Measurements from ENCODE around the gene APOM.

APOM gene

DNA sequence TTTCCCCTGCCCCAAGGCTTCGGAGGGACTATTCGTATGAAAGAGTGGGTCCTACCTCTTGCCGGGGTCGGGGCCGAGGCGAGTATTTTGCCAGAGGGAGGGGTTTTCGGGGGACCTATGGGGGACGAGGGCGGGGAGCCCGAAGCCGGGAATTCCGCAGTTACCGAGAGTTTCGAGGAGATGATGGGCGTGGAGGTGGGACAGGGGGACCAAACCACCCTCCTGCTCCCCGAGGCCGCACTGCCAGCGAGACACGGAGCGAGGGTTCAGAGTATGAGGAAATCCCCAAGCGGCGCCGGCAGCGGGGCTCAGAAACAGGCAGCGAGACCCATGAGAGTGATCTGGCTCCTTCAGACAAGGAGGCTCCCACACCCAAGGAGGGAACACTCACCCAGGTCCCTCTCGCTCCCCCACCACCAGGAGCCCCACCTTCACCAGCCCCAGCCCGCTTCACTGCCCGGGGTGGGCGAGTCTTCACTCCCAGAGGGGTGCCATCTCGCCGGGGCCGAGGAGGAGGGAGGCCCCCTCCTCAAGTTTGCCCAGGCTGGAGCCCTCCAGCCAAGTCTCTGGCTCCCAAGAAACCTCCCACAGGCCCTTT is 23.9 kb upstream of the APOM start:
- no peak for DNase-seq

DNA sequence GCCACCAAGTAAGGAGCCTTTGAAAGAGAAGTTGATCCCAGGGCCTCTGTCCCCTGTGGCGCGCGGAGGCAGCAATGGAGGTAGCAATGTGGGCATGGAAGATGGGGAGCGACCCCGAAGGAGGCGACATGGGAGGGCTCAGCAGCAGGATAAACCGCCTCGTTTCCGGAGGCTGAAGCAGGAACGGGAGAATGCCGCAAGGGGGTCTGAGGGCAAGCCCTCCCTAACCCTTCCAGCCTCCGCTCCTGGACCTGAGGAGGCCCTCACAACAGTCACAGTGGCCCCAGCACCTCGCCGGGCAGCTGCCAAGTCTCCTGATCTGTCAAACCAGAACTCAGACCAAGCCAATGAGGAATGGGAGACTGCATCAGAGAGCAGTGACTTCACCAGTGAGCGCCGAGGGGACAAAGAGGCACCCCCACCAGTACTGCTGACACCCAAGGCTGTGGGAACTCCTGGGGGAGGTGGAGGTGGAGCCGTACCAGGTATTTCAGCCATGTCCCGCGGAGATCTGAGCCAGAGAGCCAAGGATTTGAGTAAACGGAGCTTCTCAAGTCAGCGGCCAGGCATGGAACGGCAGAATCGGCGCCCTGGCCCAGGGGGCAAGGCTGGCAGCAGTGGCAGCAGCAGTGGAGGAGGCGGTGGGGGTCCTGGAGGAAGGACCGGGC is 23.3 kb upstream of the APOM start:
- DNase-seq, result no peak

DNA sequence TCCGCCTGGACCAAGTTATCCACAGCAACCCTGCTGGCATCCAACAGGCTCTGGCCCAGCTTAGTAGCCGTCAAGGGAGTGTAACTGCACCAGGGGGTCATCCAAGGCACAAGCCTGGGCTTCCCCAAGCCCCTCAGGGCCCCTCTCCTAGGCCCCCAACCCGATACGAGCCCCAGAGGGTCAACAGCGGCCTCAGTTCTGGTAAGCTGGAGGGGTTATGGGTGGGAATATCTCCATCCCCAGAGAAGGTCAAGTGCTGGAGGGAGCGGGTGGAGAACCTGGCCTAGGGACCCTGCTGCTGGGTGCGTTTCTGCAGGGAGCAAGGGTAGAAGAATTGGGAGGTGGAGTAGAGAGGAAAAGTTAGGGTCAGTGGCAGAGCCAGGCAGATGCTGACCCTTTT is 22.2 kb upstream of the APOM start:
- DNase-seq, result no peak

DNA sequence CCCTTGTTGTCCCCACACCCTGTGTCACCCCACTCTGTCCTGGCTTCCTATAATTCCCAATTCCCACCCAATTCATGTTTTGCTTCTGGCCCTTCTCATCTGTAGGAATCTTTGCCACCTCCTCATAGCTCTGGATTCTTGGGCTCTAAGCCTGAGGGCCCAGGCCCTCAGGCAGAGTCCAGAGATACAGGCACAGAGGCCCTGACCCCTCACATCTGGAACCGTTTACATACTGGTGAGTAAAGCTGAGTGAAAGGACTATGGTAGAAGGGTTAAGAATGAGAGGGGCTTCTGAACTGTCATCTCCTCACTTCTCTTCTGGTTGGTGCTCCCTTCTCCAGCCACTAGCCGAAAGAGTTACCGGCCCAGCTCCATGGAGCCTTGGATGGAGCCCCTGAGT is 21.6 kb upstream of the APOM start:
- DNase-seq, result no peak

DNA sequence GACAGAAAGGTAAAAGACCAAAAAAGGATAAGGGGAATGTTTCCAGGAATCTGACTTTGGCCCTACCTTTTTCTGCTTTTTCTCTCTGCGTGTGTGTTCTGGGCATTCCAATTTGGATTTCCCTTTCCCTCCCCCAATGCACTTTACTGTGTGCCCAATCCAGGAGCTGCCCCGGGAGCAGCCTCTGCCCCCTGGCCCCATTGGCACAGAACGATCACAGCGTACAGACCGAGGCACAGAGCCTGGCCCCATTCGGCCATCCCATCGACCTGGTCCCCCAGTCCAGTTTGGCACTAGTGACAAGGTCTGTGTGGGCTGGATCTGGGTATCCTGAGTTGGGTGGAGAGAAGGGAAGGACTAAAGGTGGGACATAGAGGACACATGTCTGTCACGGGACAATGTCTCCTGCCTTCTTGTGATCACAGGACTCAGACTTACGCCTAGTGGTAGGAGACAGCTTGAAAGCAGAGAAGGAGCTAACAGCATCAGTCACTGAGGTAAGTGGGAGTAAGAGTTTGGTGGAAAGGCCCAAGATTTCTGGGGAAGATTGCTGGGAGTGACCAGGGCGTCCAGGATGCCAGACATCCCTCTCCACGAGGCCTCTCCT is 20.6 kb upstream of the APOM start:
- no peak for DNase-seq

DNA sequence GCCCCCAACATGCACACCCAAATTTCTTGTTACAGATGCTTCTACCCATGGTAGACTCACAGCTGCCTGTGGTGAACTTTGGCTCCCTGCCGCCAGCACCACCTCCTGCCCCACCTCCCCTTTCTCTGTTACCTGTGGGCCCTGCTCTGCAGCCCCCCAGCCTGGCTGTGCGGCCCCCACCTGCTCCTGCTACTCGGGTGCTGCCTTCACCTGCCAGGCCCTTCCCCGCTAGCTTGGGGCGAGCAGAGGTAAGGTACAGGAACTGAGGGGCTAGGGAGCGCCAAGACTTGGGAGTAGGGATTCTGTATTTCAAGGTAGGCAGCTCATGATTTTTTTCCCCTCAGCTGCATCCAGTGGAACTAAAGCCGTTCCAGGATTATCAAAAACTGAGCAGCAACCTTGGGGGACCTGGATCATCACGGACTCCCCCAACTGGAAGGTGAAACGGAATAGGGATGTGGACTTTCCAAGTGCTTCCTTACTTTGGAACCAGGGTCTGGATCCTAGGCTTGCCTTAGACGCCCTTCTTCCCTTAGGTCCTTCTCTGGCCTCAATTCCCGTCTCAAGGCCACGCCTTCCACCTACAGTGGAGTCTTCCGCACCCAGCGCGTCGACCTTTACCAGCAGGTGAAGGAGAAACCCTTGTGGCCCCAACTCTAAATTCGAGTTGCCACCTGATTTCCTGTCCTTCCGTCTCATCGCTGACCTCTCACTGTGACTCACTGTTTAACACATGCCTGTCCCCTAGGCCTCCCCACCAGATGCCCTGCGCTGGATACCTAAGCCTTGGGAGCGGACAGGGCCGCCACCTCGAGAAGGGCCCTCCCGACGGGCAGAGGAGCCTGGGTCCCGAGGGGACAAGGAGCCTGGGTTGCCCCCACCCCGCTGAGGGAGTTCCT is 18.7 kb upstream of the APOM start:
- no peak for DNase-seq

DNA sequence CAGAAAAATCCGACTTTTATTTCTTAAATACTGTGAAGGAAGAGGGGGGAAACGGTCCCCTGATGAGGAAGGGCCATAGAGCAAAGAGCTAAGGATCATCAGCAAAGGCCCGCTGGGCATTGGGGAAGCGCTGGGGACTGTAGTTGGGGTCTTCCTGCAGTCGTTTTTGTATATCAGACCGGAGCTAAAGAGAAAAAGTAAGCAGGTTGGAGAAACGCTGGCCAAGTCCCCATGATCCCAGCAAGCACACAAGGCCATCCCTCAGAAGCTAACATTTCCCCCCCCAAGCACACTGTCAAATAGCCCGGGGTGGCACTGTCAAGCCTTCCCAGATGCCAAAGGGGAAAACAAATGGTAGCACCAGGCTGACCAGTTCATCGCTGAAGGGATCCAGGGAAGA is 16.7 kb upstream of the APOM start:
- DNase-seq, result no peak

DNA sequence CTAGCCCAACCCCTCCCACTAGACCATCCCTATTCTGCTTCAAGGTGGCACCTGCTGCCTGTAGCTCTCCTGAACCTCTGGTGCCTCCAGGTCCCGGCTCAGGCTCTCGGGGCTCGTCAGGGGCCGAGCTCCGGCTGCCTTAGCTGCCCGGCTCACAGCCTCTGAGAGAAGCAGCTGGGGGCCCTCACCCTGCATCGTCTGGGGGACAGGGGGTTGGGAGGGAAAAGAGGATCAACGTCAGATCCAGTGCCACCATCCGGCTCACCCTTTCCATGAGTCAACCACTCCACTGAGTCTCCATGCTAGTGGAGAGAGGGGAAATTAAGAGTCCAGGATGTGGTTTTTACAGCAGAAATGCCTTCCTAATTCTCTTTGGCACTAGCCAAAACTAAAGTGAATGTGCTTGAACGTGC is 16.2 kb upstream of the APOM start:
- no peak for DNase-seq

DNA sequence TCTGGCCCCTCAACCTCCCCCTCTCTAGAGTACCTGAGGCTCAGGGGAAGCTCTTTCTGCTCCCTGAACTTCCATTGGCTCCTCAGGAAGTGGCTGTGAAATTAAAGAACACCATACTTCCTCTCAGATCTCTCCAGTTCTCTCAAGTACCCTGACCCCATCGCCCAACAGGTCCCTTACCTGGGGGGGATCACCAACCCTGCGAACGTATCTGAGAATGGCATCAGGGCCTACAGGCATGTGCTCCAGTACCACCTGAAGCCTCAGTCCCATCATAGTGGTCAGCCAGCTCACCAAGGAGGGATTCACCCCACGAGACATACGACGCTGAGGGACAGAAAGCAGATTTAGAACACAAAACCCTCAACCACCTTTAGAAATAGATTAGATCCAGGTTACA is 15.1 kb upstream of the APOM start:
- DNase-seq, result no peak

DNA sequence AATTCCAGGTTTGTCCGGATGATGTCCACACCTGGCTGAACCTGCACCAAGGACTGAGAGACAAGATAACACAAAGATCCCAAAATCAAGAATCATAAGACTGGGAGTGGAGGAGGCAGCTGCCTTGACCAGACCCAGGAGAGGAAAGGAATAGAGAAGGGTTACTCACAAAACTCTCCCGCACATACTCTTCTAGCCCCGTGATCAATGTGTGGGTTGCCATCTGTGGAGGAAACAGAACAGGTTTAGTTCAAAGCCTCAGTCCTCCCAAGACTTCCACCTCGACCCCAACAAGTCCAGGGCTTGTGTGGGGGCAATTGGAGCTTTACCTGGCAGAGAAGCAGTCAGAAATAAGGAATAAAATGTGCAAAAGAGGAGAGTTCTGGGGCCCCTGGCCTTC is 14.3 kb upstream of the APOM start:
- no peak for DNase-seq

DNA sequence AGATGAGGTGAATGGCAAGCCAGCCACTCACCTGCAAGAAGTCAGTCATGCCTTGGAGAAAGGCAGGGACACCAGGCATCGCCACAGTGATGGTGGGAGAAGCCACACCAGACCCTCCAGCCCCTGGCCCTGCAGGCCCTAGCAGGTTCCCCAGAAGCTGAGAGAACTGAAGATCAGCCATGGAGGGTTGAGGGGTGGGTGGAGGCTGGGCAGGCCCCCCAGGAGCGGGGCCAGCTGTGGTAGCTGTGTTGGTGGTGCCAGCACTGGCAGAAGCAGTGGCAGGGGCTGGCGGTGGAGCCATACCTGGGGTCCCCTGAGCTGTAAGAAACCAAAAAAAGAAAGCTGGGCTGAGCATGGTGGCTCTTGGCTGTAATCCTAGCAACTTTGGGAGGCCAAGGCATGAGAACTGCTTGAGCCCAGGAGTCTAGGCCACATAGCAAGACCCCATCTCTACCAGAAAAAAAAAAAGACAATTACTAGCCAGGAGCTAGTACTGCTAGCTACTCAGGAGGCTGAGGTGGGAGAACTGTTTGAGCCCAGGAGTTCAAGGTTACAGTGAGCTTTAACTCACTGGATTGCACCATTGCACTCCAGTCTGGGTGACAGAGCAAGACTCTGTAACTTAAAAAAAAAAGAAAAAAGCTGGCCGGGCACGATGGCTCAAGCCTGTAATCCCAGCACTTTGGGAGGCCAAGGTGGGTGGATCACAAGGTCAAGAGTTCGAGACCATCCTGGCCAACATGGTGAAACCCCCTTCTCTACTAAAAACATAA is 12.7 kb upstream of the APOM start:
- DNase-seq, result no peak

DNA sequence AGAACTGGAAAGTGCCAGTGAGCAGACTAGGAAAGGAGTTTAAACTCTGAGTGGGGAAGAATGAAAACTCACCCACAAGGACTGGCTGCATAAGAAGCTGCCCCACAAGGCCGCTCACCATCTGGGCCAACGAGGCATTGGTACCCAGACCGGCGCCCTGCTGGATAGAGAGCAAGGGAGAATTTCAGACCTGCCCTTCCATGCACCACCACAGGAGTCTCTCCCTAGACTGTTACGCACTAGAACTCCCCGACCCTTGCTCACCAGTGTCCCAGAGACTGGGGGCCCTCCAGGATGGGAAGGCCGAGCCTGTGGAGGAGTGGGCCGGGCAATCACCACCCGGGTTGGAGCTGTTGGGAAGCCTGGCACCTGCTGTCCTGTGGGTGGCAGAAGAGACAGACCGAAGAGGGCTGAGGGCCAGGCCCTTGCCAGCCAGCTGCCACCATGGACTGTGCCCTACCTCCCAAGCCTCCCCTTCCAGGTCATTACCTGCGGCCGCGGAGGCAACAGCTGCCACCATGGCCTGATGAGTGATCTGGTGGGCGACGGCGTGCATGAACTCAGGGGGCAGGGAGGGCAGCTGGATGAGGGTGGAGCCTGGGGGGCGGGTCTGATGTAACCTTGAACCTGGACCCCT is 11.8 kb upstream of the APOM start:
- no peak for DNase-seq

DNA sequence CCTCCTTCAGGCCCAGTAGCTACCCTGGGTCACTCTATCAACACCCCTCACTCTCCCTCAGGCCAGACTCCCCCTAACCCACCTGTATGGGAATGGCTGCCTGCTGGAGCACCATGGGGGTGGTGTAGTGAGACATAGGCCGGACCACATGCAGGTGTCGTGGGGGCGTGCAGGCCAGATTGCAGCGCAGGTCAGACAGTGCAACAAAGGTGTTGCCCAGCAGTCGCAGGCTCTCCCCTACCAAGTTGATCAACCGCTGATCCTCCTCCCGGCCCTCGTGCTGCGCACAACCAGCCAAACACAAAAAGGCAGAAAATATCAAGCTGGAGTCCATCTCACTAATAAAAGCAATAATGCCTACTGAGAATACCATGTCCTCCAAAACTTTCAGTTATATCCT is 10.4 kb upstream of the APOM start:
- DNase-seq, result no peak

DNA sequence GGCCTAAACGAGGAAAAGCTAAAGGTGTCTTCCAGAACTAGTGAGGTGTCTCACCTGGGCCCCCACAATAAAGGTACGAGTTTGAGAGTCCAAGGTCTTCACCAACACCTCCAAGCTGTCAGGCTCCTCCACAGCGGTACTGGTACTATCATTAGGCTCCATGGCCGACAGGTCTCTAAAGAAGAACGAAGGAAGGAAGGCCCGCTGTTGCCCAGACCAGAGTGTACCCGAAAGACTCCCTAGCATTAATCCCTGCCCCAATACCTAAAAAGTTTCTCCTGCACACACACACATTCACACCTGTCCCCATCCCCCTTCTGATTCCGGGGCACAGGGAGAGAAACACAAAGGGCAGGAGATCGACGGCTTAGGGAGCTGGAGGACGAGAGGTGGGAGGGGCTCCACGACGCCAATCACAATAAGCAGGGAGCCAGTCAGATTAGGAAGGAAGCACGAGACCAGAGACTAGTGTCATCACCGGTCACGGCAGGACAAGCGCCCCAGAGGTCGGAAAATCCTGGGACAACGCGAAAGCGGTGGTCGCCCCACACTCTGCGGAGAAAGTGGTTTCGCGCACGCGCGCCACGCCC is 4.0 kb upstream of the APOM start:
- DNase-seq, result no peak

DNA sequence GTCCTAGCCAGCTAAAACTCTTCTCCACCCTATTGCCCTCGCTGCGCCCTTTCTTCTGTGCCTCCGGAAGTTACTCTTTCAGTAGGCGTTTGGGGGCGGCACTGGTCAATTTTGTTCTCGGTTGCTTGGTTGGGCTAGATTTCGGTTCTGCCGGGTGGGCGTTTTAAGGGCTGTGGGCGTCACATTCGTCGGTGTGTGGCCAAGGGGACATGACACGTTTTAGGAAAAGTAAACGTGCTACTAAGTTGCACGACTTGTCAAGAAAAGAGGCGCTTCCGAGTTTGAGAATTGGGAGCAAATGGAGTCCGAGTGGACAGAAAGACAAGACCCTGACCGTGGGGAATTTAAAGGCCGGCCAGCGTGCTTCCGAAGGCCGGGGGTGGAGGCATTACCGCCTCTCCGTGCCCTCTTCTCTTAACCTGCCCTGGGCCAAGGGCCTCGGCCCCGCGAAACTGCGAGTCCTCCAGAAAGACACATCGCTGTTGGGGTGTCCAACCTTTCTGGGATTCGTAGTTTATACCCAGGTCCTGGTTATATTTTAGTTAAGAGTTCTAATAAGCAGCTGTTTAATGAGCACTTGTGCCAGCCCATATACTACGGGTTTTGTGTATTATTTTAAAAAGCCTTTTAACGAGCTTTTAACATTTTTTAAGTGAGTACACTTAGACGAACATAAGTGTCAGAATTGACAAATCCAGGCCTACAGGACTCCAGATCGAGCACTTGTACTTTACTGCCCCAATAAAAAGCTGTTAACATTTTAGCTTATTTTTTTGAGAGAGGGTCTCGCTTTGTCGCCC is 2.6 kb upstream of the APOM start:
- DNase-seq, result peak; percentile 83

DNA sequence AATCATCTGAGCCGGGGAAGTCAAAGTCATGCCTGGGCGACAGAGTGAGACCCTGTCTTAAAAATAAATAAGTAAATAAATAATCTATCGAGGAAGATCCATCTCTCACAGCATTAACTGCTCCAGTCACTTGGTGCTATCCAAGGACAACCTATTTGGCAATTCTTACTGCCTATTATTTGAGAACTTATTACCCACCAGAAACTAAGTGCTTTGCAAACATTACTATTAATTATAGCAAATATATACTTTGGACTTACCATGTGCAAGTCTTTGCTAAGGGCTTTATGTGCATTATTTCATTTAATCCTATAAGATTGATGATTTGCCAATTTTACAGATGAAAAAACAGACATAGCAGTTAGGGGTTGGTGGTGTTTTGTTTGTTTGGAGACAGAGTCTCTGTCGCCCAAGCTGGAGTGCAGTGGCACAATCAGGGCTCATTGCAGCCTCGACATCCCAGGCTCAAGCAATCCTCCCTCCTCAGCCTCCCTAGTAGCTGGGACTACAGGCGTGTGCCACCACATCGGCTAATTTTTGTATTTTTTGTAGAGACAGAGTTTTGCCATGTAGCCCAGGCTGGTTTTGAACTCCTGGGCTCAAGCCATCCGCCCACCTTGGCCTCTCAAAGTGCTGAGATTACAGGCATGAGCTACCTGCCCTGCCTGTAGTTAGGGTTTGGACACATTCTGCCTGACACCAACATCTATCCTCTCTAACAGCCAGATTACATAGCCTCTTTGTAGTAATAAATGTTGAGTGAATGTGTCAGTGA is 933 bp upstream of the APOM start:
- DNase-seq, result no peak

DNA sequence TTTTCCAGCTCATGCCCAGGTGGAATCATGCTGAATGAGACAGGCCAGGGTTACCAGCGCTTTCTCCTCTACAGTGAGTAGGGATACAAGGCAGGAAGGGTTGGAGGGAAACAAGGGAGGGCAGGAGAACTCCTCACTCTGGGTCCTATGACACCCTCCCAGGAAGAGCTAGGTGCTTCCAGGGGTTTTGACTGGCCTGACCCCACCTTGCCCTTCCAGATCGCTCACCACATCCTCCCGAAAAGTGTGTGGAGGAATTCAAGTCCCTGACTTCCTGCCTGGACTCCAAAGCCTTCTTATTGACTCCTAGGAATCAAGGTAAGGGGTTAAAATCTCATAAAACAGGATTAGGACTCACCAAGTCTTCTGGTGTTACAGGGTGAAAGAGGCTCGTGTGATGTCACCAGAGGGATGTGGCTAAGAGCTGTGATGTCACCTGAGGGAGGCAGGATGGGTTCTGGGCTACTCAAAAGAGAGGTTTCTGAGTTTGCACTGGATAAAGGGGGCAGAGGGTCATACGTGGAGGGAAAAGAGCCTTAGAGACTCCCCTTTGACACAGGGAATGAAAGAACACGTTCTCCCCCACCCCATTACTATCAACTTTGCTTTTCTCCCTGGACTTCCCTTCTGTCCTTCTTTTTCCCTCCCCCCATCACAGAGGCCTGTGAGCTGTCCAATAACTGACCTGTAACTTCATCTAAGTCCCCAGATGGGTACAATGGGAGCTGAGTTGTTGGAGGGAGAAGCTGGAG is 1.9 kb downstream of the APOM start:
- no peak for DNase-seq

DNA sequence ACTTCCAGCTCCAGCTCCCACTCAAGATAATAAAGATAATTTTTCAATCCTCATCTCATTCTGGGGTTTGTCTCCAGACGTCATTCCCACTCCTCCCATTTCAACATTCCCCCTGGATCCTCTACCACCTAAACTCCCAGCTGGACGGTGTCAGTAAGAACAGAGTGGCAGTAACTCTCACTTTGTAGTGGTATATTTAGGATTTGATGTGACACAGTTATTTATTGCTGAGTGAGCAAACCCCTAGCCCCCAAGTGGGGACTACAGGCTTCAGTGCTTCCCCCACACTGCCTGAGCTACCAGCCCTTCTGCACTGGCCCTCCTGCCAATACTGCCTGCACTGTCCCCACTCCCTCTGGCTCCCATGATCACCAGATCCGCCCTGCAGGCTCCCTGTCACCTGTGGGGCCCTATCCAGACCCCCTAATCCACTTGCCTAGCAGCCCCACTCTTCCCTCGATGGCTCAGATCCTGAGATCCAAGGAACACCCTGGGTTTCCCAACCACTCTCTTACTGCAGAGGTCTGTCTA is 2.5 kb downstream of the APOM start:
- no peak for DNase-seq

DNA sequence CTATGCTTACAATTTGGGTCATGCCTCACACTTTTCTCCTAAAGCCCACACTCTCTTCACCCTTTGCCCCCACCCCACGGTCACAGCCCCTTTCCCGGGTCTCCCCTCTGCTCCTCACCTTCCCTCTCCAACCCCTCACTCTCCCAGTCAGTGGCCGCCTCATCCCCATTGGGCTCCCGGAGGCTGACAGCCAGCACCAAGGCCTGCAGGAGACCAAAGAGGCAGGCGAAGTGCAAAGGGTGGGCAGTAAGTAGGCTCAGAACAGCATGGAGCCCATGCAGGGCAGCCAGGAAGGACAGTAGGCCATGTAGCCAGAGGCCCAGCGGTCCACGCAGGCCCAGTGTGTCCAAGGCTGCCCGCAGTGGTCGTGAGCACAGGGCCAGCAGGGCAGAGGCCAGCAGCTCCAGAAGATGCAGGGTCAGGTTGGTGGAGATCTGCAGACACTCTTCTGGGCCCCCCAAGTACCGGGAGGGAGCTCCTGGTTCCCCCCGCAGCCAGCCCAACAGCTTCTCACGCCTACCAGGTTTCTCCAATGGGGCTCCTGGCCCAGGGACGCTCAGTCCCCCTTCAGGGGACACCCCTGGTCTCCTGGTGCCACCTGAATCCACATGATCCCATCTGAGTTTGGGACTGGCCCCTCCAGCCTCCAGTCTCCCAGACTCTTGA is 3.4 kb downstream of the APOM start:
- DNase-seq, result no peak
